Natural killer cell (primary cell): ENCODE data around the gene ZMIZ2. TPM values are rescaled to one million over a fixed set of nuclear protein-coding genes. Genes with fewer than 3 reads are reported as not detected.

Experiments
- ATAC-seq, 3 donors: fragments of 150-1000 bp in 2 of 3; fragments of 200-7000 bp in 1 of 3; cut with Tn5 transposase; 1 replicate in 1 of 3; 2 replicates in 2 of 3; pipeline ENCODE4 v1.10.0; 2021; ENCODE audit warnings: mild to moderate bottlenecking in 2 of 3, moderate library complexity in 2 of 3
- DNase-seq, 2 donors: peaks; one replicate each; pipeline versions ENCODE4 v3.0.0 to v3.0.0-alpha.2; 2013 to 2021; ENCODE audit warnings: mixed read lengths in 1 of 2
- H3K27ac ChIP-seq: one replicate; pipeline ENCODE4 v1.5.1; 2013; ENCODE audit warnings: mild to moderate bottlenecking, low read length
- H3K27me3 ChIP-seq: one replicate; pipeline ENCODE4 v1.6.1; 2013; ENCODE audit warnings: low read length; ENCODE audit not compliant: control insufficient read depth, insufficient read depth
- H3K36me3 ChIP-seq: one replicate; pipeline ENCODE4 v1.6.1; 2013; ENCODE audit warnings: low read length; ENCODE audit not compliant: control insufficient read depth, insufficient read depth
- H3K4me1 ChIP-seq: one replicate; pipeline ENCODE4 v1.6.1; 2013; ENCODE audit warnings: low read length; ENCODE audit not compliant: control insufficient read depth, insufficient read depth
- H3K4me3 ChIP-seq: one replicate; pipeline ENCODE4 v1.5.1; 2013; ENCODE audit warnings: low read length
- H3K9me3 ChIP-seq: one replicate; pipeline ENCODE4 v1.6.1; 2013; ENCODE audit warnings: low read length; ENCODE audit not compliant: control insufficient read depth, insufficient read depth
- H3K27ac Mint-ChIP-seq, 2 donors: one replicate each; pipeline ENCODE4 v1.8.0; 2022; ENCODE audit warnings: mild to moderate bottlenecking in 2 of 2, mixed read lengths in 2 of 2, moderate library complexity in 1 of 2
- H3K27me3 Mint-ChIP-seq, 2 donors: one replicate each; pipeline ENCODE4 v1.8.0; 2022; ENCODE audit warnings: low read depth in 2 of 2, mixed read lengths in 2 of 2
- H3K36me3 Mint-ChIP-seq: one replicate; pipeline ENCODE4 v1.8.0; 2022; ENCODE audit warnings: mixed read lengths
- H3K4me1 Mint-ChIP-seq, 2 donors: one replicate each; pipeline ENCODE4 v1.8.0; 2022; ENCODE audit warnings: mixed read lengths in 2 of 2
- H3K4me3 Mint-ChIP-seq: one replicate; pipeline ENCODE4 v1.8.0; 2022; ENCODE audit warnings: mild to moderate bottlenecking, moderate library complexity, mixed read lengths
- H3K9me3 Mint-ChIP-seq, 2 donors: one replicate each; pipeline ENCODE4 v1.8.0; 2022; ENCODE audit warnings: mixed read lengths in 2 of 2
- WGBS: methylation state at CpG from one replicate; pipeline ENCODE4 v1.1.7; 2013; ENCODE audit warnings: missing lambda C conversion rate; ENCODE audit not compliant: insufficient coverage; 5-methylcytosine and 5-hydroxymethylcytosine counted together
- intact Hi-C: fragments of 100-400 bp; cut with micrococcal nuclease; formaldehyde crosslinking; loops from one replicate; pipeline ENCODE4 v1.14.2; 2022
- total RNA-seq, 4 donors: library from RNA; stranded (reverse); fragments of 120-200 nt in 1 of 4; gene quantifications; one replicate each; pipeline versions ENCODE4 v1.2.3 to v1.2.4, GENCODE V29; 2013 to 2022
- TF ChIP-seq, protein P1 (sequence below): fragments of 200-600 bp; IDR thresholded peaks from one replicate; pipeline ENCODE4 v1.8.0; 2022; ENCODE audit warnings: antibody characterized with exemption

The ZMIZ2 gene
- total RNA-seq, 3 donors from 2014 or later (not counting 1 experiment from before 2014, with no cell fraction given), result 152 to 170 (median 167) TPM

DNA sequence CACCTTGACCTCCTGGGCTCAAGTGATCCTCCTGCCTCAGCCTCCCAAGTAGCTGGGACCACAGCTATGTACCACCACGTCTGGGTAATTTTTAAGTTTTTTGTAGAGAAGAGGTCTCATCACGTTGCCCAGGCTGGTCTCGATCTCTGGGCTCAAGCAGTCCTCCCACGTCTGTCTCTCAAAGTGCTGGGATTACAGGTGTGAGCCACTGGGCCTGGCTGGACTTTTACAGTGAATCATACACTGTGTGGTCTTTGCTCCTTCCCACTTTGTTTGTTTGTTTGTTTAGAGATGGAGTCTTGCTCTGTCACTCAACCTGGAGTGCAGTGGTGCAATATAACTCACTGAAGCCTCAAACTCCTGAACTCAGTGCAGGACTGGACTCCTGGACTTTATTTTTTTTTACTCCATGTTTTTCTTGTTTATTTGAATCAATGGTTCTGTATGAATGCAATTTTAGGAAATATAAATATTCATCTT is 60.3 kb downstream of the ZMIZ2 start:
- DNase-seq, result no peak
- H3K4me3 ChIP-seq, result no peak overlapping the region
- TF ChIP-seq, protein P1, sequence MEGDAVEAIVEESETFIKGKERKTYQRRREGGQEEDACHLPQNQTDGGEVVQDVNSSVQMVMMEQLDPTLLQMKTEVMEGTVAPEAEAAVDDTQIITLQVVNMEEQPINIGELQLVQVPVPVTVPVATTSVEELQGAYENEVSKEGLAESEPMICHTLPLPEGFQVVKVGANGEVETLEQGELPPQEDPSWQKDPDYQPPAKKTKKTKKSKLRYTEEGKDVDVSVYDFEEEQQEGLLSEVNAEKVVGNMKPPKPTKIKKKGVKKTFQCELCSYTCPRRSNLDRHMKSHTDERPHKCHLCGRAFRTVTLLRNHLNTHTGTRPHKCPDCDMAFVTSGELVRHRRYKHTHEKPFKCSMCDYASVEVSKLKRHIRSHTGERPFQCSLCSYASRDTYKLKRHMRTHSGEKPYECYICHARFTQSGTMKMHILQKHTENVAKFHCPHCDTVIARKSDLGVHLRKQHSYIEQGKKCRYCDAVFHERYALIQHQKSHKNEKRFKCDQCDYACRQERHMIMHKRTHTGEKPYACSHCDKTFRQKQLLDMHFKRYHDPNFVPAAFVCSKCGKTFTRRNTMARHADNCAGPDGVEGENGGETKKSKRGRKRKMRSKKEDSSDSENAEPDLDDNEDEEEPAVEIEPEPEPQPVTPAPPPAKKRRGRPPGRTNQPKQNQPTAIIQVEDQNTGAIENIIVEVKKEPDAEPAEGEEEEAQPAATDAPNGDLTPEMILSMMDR, result no peak
- H3K27ac ChIP-seq, result no peak overlapping the region
- Mint-ChIP-seq H3K27me3 (no peaks in the 10 kb centered on the region), H3K27ac (no peak overlapping the region), H3K9me3 (no peaks in the 10 kb centered on the region), H3K4me3 (no peak overlapping the region), H3K36me3 (no peaks in the 10 kb centered on the region), H3K4me1 (no peaks in the 10 kb centered on the region)
- H3K27me3 ChIP-seq, result no peaks in the 10 kb centered on the region
- 96% methylated on average over 4 of the region's 4 CpGs for WGBS
- no peaks in the 10 kb centered on the region for H3K4me1 ChIP-seq
- no peak for ATAC-seq
- H3K9me3 ChIP-seq, result no peaks in the 10 kb centered on the region
- peaks cover 6% of the 10 kb centered on the region for H3K36me3 ChIP-seq
- intact Hi-C loops, result no loop called here

DNA sequence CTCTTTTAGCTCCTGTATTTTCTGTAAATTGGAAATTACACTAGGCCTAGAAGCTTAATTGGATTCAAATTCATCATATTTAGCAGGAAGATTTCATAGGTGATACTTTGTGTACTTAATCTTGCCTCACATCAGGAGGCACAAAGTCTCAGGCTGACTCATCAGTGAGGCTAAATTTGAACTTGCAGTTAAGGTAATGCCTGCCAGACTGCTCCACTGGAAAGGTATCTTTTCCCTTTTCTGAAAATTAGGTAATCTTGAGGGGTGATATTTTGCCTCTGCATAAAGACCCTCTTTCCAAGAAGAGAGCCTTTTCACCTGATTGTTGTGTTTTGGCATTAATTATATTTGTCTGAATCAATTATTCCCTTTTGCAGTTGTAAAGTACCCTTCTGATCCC is 62.4 kb downstream of the ZMIZ2 start:
- intact Hi-C loops, result no loop called here
- H3K9me3 ChIP-seq, result no peaks in the 10 kb centered on the region
- Mint-ChIP-seq H3K4me1 (no peaks in the 10 kb centered on the region), H3K27ac (no peak overlapping the region), H3K4me3 (no peak overlapping the region), H3K36me3 (no peaks in the 10 kb centered on the region), H3K9me3 (no peaks in the 10 kb centered on the region), H3K27me3 (no peaks in the 10 kb centered on the region)
- no peaks in the 10 kb centered on the region for H3K36me3 ChIP-seq
- no peaks in the 10 kb centered on the region for H3K27me3 ChIP-seq
- ATAC-seq (no peak), DNase-seq (no peak)
- H3K4me3 ChIP-seq, result no peak overlapping the region
- no peak overlapping the region for H3K27ac ChIP-seq
- no peaks in the 10 kb centered on the region for H3K4me1 ChIP-seq
- TF ChIP-seq, protein P1, result no peak

DNA sequence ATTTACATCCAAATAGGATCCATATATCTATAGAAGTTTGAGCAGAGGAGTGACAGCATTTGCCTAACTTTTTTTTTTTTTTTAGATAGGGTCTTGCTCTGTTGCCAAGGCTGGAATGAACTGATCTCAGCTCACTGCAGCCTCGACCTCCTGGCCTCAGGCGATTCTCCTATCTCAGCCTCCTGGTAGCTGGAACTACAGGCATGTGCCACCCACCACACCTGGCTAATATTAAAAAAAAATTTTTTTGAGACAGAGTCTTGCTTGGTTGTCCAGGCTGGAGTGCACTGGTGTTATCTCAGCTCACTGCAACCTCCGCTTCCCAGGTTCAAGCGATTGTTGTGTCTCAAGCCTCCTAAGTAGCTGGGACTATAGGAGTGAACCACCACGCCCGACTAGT is 62.9 kb downstream of the ZMIZ2 start:
- DNase-seq (no peak), ATAC-seq (no peak)
- Mint-ChIP-seq H3K27me3 (no peaks in the 10 kb centered on the region), H3K4me1 (no peaks in the 10 kb centered on the region), H3K4me3 (no peak overlapping the region), H3K36me3 (no peaks in the 10 kb centered on the region), H3K27ac (no peak overlapping the region), H3K9me3 (no peaks in the 10 kb centered on the region)
- H3K9me3 ChIP-seq, result no peaks in the 10 kb centered on the region
- H3K4me1 ChIP-seq, result no peaks in the 10 kb centered on the region
- WGBS, result 100% methylated on average over 6 of the region's 6 CpGs
- H3K27me3 ChIP-seq, result no peaks in the 10 kb centered on the region
- intact Hi-C loops, result no loop called here
- no peak overlapping the region for H3K27ac ChIP-seq
- H3K36me3 ChIP-seq, result no peaks in the 10 kb centered on the region
- TF ChIP-seq, protein P1, result no peak
- no peak overlapping the region for H3K4me3 ChIP-seq

DNA sequence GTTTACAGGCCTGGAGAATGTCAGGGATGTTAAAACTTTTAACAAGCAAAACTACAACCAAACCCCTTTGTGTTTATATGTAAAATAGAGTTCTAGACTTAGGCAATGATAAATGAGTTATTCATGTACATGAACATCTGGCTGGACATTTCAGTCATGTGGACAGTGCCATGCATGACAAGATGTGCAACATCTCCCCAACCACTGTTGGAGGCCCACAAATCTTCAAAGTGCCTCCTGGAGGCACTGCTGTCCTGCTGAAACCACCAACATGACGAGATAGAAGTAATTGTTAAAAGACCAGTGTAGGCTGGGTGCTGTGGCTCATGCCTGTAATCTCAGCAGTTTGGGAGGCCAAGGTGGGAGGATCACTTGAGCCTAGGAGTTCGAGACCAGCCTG is 66.3 kb downstream of the ZMIZ2 start:
- no peaks in the 10 kb centered on the region for H3K27me3 Mint-ChIP-seq
- WGBS, result 91% methylated on average over 2 of the region's 2 CpGs
- Histone ChIP-seq H3K9me3 (no peaks in the 10 kb centered on the region), H3K4me3 (no peak overlapping the region), H3K4me1 (no peaks in the 10 kb centered on the region), H3K36me3 (no peaks in the 10 kb centered on the region), H3K27me3 (no peaks in the 10 kb centered on the region), H3K27ac (no peak overlapping the region)
- intact Hi-C loops, result no loop called here
- ATAC-seq, result no peak
- no peak overlapping the region for H3K4me3 Mint-ChIP-seq
- no peak overlapping the region for H3K27ac Mint-ChIP-seq
- DNase-seq, result no peak
- H3K4me1 Mint-ChIP-seq, result no peaks in the 10 kb centered on the region
- no peaks in the 10 kb centered on the region for H3K9me3 Mint-ChIP-seq
- TF ChIP-seq, protein P1, result no peak
- no peaks in the 10 kb centered on the region for H3K36me3 Mint-ChIP-seq
